Measurements from ENCODE around the gene RAD50.

DNA sequence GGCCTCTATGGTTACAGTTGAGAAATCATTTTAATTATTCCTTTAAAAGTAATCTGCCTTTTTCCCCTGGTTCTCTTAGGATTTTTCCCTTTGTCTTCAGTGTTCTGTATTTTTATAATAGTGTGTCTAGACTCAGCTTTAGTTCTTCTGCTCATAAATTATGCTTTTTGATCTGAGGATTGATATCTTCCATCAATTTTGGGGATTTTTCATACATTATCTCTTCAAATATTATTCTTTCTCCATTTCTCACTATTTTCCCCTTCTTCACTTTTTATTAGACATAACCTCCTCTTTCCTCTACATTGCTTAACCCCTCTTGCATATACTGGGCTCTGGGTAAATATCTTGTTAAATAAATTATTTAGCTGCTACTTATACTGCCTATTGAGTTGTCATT is 64.9 kb downstream of the RAD50 start:
- TF ChIP-seq, protein P1, sequence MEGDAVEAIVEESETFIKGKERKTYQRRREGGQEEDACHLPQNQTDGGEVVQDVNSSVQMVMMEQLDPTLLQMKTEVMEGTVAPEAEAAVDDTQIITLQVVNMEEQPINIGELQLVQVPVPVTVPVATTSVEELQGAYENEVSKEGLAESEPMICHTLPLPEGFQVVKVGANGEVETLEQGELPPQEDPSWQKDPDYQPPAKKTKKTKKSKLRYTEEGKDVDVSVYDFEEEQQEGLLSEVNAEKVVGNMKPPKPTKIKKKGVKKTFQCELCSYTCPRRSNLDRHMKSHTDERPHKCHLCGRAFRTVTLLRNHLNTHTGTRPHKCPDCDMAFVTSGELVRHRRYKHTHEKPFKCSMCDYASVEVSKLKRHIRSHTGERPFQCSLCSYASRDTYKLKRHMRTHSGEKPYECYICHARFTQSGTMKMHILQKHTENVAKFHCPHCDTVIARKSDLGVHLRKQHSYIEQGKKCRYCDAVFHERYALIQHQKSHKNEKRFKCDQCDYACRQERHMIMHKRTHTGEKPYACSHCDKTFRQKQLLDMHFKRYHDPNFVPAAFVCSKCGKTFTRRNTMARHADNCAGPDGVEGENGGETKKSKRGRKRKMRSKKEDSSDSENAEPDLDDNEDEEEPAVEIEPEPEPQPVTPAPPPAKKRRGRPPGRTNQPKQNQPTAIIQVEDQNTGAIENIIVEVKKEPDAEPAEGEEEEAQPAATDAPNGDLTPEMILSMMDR (IDR thresholded peaks at IDR 0.05; ENCODE audit: low read length), result no peak
- TF ChIP-seq EZH2phosphoT487 (IDR thresholded peaks at IDR 0.05; ENCODE audit: low read length), result no peak
- no peak for TF ChIP-seq EZH2 (optimal IDR thresholded peaks at IDR 0.05; ENCODE audit: low read depth, low read length)
